Subcutaneous adipose tissue (tissue), 4 donors: ENCODE results near the gene CD48. TPM values are rescaled to one million over a fixed set of nuclear protein-coding genes. Genes with fewer than 3 reads are reported as not detected.

ENCODE experiments used
- total RNA-seq, 4 donors: library from RNA; depleted of rRNA; stranded (reverse); fragments of >200 nt; gene quantifications; one replicate each; pipeline ENCODE4 v1.1.0, GENCODE V29; 2016
- TF ChIP-seq, protein P1 (sequence below): fragments of 450-650 bp; IDR thresholded peaks from one replicate; pipeline ENCODE4 v1.5.1; 2016; ENCODE audit warnings: low read depth, mild to moderate bottlenecking, control low read depth, antibody characterized with exemption, moderate library complexity

The CD48 gene
- total RNA-seq, 4 donors from 2014 or later: 2.1 to 77.7 (median 9.4) TPM

DNA sequence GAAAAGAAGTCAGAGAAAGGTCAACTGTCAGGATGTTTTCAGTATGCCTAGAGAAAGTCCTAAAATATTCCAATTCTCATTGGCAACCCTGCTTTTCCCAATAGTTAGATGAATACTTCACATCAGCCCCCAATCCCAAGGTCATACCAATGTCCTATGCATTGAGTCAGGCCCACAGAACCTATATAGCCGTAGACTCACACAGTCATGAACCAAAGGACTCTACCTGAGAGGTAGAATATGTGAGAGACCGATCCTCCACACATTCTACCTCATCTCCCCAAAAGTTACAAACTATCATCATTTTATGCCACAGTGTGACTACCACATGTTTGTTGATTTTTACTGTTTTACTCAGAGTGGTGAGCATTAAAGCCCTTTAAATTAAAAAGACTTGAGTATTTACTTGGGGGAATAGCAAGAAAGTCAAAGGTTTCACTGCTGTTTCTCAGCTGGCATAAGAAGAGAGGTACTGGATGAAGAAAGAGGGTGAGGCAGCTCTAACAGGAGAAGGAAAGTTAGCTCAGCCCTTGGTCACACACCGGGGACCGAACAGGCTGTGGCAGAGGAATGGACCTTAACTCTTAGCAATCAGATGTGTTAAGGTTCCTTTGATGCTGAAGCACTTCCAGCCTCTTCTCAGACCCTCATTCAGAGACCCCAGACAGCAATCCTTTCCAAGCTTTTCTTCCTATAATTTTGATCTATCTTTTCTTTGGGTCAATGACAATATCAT, 937 bp downstream of the CD48 start:
- TF ChIP-seq, protein P1, sequence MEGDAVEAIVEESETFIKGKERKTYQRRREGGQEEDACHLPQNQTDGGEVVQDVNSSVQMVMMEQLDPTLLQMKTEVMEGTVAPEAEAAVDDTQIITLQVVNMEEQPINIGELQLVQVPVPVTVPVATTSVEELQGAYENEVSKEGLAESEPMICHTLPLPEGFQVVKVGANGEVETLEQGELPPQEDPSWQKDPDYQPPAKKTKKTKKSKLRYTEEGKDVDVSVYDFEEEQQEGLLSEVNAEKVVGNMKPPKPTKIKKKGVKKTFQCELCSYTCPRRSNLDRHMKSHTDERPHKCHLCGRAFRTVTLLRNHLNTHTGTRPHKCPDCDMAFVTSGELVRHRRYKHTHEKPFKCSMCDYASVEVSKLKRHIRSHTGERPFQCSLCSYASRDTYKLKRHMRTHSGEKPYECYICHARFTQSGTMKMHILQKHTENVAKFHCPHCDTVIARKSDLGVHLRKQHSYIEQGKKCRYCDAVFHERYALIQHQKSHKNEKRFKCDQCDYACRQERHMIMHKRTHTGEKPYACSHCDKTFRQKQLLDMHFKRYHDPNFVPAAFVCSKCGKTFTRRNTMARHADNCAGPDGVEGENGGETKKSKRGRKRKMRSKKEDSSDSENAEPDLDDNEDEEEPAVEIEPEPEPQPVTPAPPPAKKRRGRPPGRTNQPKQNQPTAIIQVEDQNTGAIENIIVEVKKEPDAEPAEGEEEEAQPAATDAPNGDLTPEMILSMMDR: no peak

DNA sequence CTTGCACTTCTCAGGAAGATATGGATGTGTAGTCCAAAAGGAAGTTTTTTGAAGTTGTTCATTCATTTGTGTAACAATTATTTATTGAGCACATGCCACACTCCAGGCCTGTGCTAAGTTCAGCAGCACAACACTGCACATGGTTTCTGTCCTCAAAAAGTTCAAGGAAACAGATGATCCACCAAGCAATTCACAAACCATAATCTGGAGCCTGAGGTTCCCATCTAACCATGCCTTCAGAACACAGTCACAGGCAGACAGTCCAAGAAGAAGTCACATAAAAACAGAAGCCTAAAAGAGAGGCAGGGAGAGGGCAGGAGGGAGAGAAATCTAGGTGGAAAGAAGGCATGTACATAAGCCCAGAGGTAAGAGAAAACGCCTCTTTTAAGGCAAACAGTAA, 1.9 kb downstream of the CD48 start:
- TF ChIP-seq, protein P1: no peak

DNA sequence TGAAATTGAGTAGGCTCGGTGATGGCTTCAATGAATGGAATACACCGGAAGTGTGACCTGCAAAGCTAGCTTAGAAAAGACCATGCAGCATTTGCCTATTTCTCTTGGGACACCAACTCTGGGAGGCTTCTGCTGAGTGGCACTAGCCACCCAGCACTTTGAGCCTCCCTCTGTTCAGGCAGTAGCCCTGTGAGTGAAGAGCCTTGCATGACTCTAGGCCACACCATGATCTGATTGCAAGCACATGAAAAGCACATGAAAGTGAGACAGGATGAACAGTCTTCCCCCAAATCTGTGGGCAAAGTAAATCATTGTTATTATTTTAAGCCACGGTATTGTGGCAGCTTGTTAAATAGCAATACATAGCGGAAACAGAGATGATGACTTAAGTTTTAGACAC, 2.8 kb downstream of the CD48 start:
- TF ChIP-seq, protein P1: no peak

DNA sequence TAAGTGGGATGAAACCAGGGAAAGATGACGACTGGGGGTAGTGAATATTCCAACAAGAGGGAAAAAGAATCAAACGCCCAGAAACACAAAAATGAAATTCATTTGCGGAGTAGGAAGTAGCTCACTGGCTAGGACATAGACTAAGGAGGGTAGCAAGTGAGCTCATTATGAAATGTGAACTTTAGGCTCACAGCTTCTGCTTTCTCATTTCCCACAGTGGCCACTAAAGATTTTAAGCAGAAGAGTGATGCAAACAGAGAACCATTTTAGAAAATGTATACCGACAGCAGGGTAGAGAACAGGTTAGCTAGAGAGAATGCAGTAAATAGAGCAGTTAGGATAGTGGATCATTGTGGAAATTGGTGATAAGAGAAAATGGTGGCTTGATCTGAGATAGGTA, 3.5 kb downstream of the CD48 start:
- TF ChIP-seq, protein P1: no peak

DNA sequence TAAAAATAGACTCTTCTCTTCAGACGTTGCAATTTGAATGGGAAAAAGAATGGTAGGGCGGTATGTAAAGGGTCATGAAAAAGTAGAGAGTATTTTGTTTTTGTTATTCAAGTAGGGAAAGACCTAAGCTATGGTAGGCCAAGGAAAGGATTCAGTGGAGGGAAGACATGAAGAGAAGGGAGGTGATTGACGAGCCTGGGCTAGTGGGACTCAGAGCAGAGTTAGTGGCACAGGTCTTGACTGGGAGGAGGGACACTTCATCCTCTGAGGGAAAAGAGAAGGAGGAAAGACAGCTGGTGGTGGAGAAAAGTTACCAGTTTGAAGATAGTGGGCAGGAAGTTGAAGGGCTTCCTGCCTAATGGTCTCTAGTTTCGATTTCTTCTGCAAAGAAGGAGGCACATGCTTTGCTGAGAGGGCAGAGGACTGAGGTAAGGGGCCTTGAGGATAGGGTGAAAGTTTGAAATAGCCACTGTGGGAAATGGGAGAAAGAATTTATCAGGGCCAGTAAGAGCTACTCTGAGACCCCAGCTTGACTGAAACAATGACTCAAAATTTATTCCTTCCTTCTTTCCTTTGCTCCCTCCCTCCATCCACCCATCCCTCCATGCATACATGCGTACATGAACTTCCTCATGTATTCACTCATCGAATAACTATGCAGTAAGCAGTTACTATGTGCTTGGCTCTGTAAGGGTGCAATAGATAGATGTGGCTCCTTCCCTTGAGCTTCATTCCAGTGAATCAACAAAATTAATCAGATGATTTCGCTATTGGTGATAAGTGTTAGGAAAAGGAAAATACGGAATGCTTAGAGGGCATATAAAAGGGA, 4.2 kb downstream of the CD48 start:
- TF ChIP-seq, protein P1: no peak

DNA sequence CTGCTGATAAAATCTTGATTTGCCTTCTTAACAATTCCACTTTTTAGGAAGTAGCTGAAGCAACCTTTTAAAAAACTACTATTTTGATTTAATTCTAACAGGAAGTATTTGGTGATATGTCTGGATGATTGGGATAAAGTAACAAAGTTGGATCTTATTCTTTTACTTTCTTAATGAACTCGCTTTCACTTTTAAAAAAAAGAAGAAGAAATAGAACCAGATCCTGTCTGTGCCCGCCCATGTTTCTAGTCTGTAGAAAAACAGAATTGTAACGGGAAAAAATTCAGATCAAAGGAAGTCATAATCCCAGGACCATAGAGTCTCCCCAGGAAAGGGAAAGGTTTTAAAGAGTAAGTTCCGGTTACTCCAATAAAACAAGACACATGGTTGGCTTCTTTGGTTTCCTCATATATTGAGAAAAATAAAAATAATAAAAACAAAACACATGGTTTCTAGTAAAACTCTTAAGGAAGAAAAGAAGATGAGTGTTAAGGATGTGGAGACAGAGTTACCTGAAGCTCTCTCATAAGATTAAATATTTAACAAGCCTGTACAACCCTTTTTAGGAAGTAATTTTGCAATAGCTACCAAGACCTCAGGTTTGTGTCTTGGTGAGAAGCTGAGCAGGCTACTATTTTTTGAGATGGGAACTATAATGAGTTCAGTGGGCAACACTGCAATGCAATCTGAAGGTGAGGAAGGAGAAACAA, 4.9 kb downstream of the CD48 start:
- TF ChIP-seq, protein P1: no peak

DNA sequence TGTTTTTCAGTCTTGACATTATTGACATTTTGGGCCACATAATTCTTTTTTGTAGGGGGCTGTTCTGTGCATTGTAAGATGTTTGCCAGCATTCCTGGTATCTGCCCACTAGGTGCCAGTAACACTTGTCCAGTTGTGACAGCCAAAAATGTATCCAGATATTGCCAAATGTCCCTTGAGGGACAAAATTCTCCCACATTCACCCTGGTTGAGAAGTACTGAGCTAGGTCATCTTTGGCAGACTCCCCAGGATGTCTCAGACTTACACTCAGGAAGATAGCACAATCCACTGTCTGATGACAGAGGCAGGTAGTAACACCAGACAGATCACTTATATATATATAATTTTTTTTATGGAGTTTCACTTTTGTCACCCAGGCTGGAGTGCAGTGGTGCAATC, 5.9 kb downstream of the CD48 start:
- TF ChIP-seq, protein P1: no peak
